ENCODE data around the gene KRTAP10-4. TPM values are rescaled to one million over a fixed set of nuclear protein-coding genes. Genes with fewer than 3 reads are reported as not detected.

The KRTAP10-4 gene
- total and polyA plus RNA-seq, 4 donors, result not detected

DNA sequence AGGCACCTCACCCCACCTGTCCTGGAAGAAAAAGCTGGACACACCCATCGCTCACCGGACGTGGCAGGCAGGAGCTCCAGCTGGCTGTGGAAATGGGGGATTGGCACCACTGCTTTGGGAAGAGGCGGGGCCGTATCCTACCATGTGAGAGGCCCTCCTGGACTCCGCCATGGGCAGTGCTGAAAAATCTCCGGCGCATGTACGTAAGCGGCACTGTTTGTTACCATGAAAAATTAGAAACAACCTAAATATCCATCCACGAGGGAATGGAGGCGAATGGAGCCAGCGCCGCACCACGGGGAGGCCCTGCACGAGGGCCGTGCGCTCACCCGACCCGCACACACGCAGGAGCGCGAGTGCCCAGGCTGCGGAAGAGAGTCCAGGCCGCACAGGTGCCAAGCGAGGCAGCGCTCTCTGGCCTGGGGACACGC is 41.4 kb downstream of the KRTAP10-4 start:
- Histone ChIP-seq H3K27me3 (ENCODE audit: control insufficient read depth in 1 of 2, insufficient read depth in 2 of 2, low read length in 1 of 2) (no peaks in the 10 kb centered on the region), H3K27ac (ENCODE audit: low read depth in 1 of 2, low read length in 2 of 2) (no peak overlapping the region), H3K36me3 (ENCODE audit: control insufficient read depth in 1 of 2, insufficient read depth in 2 of 2, low read length in 1 of 2) (no peaks in the 10 kb centered on the region), H3K9me3 (ENCODE audit: control insufficient read depth, low read length) (peaks cover 3% of the 10 kb centered on the region), H3K4me1 (ENCODE audit: control insufficient read depth in 1 of 2, insufficient read depth in 2 of 2, low read length in 2 of 2) (no peaks in the 10 kb centered on the region), H3K4me3 (ENCODE audit: low read length in 2 of 2) (no peak overlapping the region)
- ATAC-seq (ENCODE audit: low FRiP score) (no peak), DNase-seq (no peak)
- 93% methylated on average over 28 of the region's 28 CpGs for WGBS, 2 donors
- intact Hi-C loops (cut with DNase I), result no loop called here

DNA sequence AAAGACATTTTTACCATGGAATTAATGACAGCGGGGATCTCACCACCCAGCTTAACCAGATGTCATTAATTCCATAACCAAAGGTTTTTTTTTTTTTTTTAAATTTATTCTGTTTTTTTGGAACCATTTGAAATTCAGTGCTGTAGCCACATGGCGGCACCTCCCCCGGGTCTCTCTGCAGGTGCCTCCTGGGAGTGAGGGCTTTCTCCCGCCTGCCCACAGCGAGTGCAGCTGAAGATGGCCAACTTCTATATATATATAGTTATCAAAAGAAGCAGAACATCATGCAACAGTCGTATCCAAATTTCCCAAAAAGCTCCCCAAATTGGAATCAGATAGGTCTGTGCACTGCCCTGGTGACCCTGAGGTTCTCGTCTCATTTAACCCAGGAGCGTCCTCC is 41.9 kb downstream of the KRTAP10-4 start:
- Histone ChIP-seq H3K27me3 (ENCODE audit: control insufficient read depth in 1 of 2, insufficient read depth in 2 of 2, low read length in 1 of 2) (no peaks in the 10 kb centered on the region), H3K4me1 (ENCODE audit: control insufficient read depth in 1 of 2, insufficient read depth in 2 of 2, low read length in 2 of 2) (no peaks in the 10 kb centered on the region), H3K4me3 (ENCODE audit: low read length in 2 of 2) (no peak overlapping the region), H3K36me3 (ENCODE audit: control insufficient read depth in 1 of 2, insufficient read depth in 2 of 2, low read length in 1 of 2) (no peaks in the 10 kb centered on the region), H3K9me3 (ENCODE audit: control insufficient read depth, low read length) (peaks cover 1% of the 10 kb centered on the region), H3K27ac (ENCODE audit: low read depth in 1 of 2, low read length in 2 of 2) (no peak overlapping the region)
- WGBS, 2 donors, result 86 to 88% methylated on average over 8 of the region's 8 CpGs
- DNase-seq (no peak), ATAC-seq (ENCODE audit: low FRiP score) (no peak)
- intact Hi-C loops (cut with DNase I), result no loop called here

DNA sequence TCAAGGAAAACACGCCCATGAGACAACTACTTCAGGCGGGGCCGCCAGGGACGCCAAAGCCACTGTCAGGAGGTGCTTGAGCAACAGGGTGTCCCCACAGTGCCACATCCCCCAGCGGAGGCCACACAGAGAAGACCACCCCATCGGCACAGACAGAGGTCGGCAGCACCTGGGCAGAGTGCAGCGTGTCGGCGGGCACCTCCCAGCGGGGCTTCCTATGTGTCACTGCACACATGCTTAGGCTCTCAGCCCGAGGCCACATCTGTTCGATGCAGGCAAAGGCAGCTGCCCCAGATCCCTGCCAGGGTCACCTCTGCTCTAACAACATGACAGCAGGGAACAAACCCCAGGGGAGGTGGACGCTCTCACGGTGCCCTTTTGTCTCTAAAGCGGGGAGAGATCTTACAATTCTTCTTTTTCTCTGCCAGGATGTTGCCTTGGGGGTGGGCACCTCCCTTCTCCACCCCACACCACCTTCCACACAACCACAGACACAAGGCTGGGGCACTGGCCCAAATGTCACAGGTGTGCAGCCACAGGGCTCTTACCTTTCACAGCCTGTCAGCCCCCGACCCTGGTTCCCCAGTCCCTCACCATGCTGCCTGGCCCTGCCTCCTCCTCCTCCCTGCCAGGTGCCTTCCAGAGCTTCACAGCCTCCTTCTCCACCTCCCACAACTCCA is 42.5 kb downstream of the KRTAP10-4 start:
- ATAC-seq (ENCODE audit: low FRiP score) (no peak), DNase-seq (peak in 1 of 2 donors; percentile 38)
- Histone ChIP-seq H3K36me3 (ENCODE audit: control insufficient read depth in 1 of 2, insufficient read depth in 2 of 2, low read length in 1 of 2) (no peaks in the 10 kb centered on the region), H3K27me3 (ENCODE audit: control insufficient read depth in 1 of 2, insufficient read depth in 2 of 2, low read length in 1 of 2) (no peaks in the 10 kb centered on the region), H3K27ac (ENCODE audit: low read depth in 1 of 2, low read length in 2 of 2) (no peak overlapping the region), H3K9me3 (ENCODE audit: control insufficient read depth, low read length) (no peaks in the 10 kb centered on the region), H3K4me3 (ENCODE audit: low read length in 2 of 2) (no peak overlapping the region), H3K4me1 (ENCODE audit: control insufficient read depth in 1 of 2, insufficient read depth in 2 of 2, low read length in 2 of 2) (no peaks in the 10 kb centered on the region)
- 82 to 83% methylated on average over 17 of the region's 17 CpGs for WGBS, 2 donors
- intact Hi-C loops (cut with DNase I), result no loop called here

DNA sequence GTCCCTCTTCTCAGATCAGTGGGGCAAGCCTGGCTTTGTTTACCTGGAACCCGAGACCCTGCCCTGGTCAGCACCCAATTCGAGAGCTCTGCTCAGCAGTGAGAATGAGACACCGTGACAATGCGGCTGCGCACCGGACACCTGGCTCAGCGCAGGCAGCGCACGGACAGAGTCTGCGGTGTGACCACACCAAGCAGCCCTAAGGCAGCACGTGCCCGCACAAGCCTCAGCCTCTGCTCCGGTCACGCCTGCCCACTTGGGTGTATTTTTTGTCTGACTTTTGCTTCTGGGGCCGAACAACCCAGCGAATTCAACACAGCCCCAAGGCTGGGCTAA is 43.0 kb downstream of the KRTAP10-4 start:
- no peak overlapping the region for H3K4me3 ChIP-seq (ENCODE audit: low read length in 2 of 2)
- no peak for ATAC-seq (ENCODE audit: low FRiP score)
- DNase-seq, result no peak
- no peaks in the 10 kb centered on the region for H3K36me3 ChIP-seq (ENCODE audit: control insufficient read depth in 1 of 2, insufficient read depth in 2 of 2, low read length in 1 of 2)
- intact Hi-C loops (cut with DNase I), result no loop called here
- no peaks in the 10 kb centered on the region for H3K9me3 ChIP-seq (ENCODE audit: control insufficient read depth, low read length)
- no peaks in the 10 kb centered on the region for H3K27me3 ChIP-seq (ENCODE audit: control insufficient read depth in 1 of 2, insufficient read depth in 2 of 2, low read length in 1 of 2)
- no peaks in the 10 kb centered on the region for H3K4me1 ChIP-seq (ENCODE audit: control insufficient read depth in 1 of 2, insufficient read depth in 2 of 2, low read length in 2 of 2)
- WGBS, 2 donors, result 84 to 85% methylated on average over 16 of the region's 16 CpGs
- H3K27ac ChIP-seq (ENCODE audit: low read depth in 1 of 2, low read length in 2 of 2), result no peak overlapping the region

DNA sequence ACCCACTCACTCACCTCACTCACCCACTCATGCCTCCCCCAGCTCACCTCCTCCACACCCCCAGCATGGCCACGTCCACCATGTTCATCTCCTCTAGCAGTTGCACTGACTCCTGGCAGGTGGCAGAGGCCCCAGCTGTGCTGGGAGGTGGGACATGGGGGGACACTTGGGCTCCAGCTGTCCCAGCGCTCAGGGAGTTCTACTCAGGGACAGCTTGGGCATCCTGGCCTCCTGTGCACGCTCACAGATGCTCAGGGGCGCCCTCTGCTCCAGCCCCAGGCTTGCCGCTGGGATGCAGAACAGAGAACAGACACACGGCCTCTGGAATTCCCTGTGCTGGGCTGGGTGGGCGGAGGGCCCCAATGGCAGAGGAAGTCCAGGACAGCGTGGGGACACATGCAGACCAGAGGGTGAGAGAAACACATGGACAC is 43.6 kb downstream of the KRTAP10-4 start:
- Histone ChIP-seq H3K27me3 (ENCODE audit: control insufficient read depth in 1 of 2, insufficient read depth in 2 of 2, low read length in 1 of 2) (no peaks in the 10 kb centered on the region), H3K36me3 (ENCODE audit: control insufficient read depth in 1 of 2, insufficient read depth in 2 of 2, low read length in 1 of 2) (no peaks in the 10 kb centered on the region), H3K9me3 (ENCODE audit: control insufficient read depth, low read length) (no peaks in the 10 kb centered on the region), H3K4me1 (ENCODE audit: control insufficient read depth in 1 of 2, insufficient read depth in 2 of 2, low read length in 2 of 2) (no peaks in the 10 kb centered on the region), H3K4me3 (ENCODE audit: low read length in 2 of 2) (no peak overlapping the region), H3K27ac (ENCODE audit: low read depth in 1 of 2, low read length in 2 of 2) (no peak overlapping the region)
- no peak for DNase-seq
- ATAC-seq (ENCODE audit: low FRiP score), result no peak
- 68 to 70% methylated on average over 8 of the region's 8 CpGs for WGBS, 2 donors
- intact Hi-C loops (cut with DNase I), result no loop called here

DNA sequence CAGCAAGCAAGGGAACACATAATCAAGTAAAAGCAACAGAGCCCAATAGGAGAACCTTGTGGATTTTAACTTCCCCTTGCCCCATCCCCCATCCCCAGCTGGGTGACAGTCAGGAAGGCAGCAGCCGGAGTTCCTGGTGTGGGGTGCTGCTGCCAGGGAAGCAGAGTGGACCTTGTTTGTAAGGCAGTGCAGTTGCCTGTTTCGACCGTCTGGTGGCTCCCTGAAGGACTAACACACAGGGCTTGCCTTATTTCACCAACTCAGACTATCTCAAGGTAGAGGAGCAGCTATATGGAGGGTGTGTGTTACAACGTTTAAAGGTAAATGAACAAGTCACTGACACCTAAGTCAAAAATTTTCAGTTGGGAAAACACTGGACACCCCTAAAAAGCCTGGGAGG is 45.0 kb downstream of the KRTAP10-4 start:
- peaks cover 3% of the 10 kb centered on the region for H3K9me3 ChIP-seq (ENCODE audit: control insufficient read depth, low read length)
- H3K4me1 ChIP-seq (ENCODE audit: control insufficient read depth in 1 of 2, insufficient read depth in 2 of 2, low read length in 2 of 2), result no peaks in the 10 kb centered on the region
- WGBS, 2 donors, result 37 to 40% methylated on average over 4 of the region's 4 CpGs
- DNase-seq, result peak in 1 of 2 donors; percentile 83
- H3K4me3 ChIP-seq (ENCODE audit: low read length in 2 of 2), result no peak overlapping the region
- H3K36me3 ChIP-seq (ENCODE audit: control insufficient read depth in 1 of 2, insufficient read depth in 2 of 2, low read length in 1 of 2), result no peaks in the 10 kb centered on the region
- no peak for ATAC-seq (ENCODE audit: low FRiP score)
- H3K27me3 ChIP-seq (ENCODE audit: control insufficient read depth in 1 of 2, insufficient read depth in 2 of 2, low read length in 1 of 2), result no peaks in the 10 kb centered on the region
- no peak overlapping the region for H3K27ac ChIP-seq (ENCODE audit: low read depth in 1 of 2, low read length in 2 of 2)
- intact Hi-C loops (cut with DNase I), result no loop called here

DNA sequence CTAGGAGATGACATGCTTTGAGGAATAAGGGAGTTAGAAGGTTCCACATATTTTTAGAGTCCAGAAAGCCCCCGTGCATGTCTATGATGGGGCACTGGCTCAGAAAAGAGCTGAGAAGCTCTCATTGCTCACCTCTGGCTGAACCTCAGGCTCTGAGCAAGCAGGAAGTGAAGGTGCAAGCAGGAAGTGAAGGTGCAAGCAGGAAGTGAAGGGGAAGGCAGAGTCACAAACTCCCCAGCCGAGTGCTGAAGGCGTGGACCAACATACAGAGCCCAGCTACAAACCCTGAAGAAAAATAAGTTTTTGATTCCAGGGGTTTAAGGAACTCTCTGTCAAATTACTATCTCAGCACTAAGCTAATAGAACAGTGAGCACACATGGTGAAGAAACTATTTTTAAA is 45.4 kb downstream of the KRTAP10-4 start:
- no peak for ATAC-seq (ENCODE audit: low FRiP score)
- 77 to 83% methylated on average over 3 of the region's 3 CpGs for WGBS, 2 donors
- Histone ChIP-seq H3K27ac (ENCODE audit: low read depth in 1 of 2, low read length in 2 of 2) (no peak overlapping the region), H3K27me3 (ENCODE audit: control insufficient read depth in 1 of 2, insufficient read depth in 2 of 2, low read length in 1 of 2) (no peaks in the 10 kb centered on the region), H3K36me3 (ENCODE audit: control insufficient read depth in 1 of 2, insufficient read depth in 2 of 2, low read length in 1 of 2) (no peaks in the 10 kb centered on the region), H3K4me1 (ENCODE audit: control insufficient read depth in 1 of 2, insufficient read depth in 2 of 2, low read length in 2 of 2) (no peaks in the 10 kb centered on the region), H3K4me3 (ENCODE audit: low read length in 2 of 2) (no peak overlapping the region), H3K9me3 (ENCODE audit: control insufficient read depth, low read length) (peaks cover 3% of the 10 kb centered on the region)
- intact Hi-C loops (cut with DNase I), result no loop called here
- no peak for DNase-seq

DNA sequence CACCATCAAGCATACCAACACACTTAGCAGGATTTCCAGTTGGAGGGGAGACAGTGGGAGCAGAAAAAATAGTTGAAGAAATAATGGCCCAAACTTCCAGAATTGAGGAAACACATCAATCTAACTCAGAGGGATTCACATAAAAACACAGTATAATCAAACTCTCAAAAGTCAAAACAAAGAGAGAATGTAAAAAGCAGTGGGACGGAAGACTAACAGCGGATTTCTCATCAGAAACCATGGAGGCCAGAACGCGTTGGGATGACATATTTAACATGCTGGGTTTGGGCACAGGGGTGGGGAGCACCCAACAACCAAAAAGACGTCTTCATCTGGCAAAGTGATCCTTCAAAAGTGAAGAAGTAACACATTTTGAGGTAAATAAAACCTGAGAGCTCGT is 46.4 kb downstream of the KRTAP10-4 start:
- no peak for DNase-seq
- Histone ChIP-seq H3K4me3 (ENCODE audit: low read length in 2 of 2) (no peak overlapping the region), H3K36me3 (ENCODE audit: control insufficient read depth in 1 of 2, insufficient read depth in 2 of 2, low read length in 1 of 2) (no peaks in the 10 kb centered on the region), H3K27ac (ENCODE audit: low read depth in 1 of 2, low read length in 2 of 2) (no peak overlapping the region), H3K9me3 (ENCODE audit: control insufficient read depth, low read length) (peaks cover 3% of the 10 kb centered on the region), H3K27me3 (ENCODE audit: control insufficient read depth in 1 of 2, insufficient read depth in 2 of 2, low read length in 1 of 2) (no peaks in the 10 kb centered on the region), H3K4me1 (ENCODE audit: control insufficient read depth in 1 of 2, insufficient read depth in 2 of 2, low read length in 2 of 2) (no peaks in the 10 kb centered on the region)
- no peak for ATAC-seq (ENCODE audit: low FRiP score)
- intact Hi-C loops (cut with DNase I), result no loop called here
- 86 to 90% methylated on average over 6 of the region's 6 CpGs for WGBS, 2 donors

DNA sequence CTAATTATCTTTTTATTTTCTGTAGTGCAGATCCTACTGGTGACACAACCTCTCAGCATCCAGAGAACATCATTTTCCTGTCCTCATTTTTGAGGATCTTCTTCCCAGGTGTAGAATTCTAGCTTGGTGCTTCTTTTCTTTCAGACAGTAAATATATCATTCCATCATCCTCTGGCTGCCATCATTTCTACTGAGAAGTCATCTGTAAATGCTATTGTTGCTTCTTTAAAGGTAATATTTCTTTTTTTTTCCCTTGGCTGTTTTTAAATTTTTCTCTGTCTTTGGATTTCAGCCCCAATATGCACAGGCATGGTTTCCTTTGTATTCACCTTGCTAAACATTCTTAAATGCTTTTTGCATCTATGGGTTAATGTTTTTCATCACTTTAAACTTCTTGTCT is 50.0 kb downstream of the KRTAP10-4 start:
- H3K9me3 ChIP-seq (ENCODE audit: control insufficient read depth, low read length), result peaks cover 3% of the 10 kb centered on the region
- H3K27ac ChIP-seq (ENCODE audit: low read depth in 1 of 2, low read length in 2 of 2), result no peak overlapping the region
- ATAC-seq (ENCODE audit: low FRiP score) (no peak), DNase-seq (no peak)
- no peaks in the 10 kb centered on the region for H3K4me1 ChIP-seq (ENCODE audit: control insufficient read depth in 1 of 2, insufficient read depth in 2 of 2, low read length in 2 of 2)
- intact Hi-C loops (cut with DNase I), result no loop called here
- H3K4me3 ChIP-seq (ENCODE audit: low read length in 2 of 2), result no peak overlapping the region
- H3K36me3 ChIP-seq (ENCODE audit: control insufficient read depth in 1 of 2, insufficient read depth in 2 of 2, low read length in 1 of 2), result no peaks in the 10 kb centered on the region
- no peaks in the 10 kb centered on the region for H3K27me3 ChIP-seq (ENCODE audit: control insufficient read depth in 1 of 2, insufficient read depth in 2 of 2, low read length in 1 of 2)

All from aorta (tissue), 5 donors.